HG03066 (cell line): ENCODE data around the gene WDR3.

ENCODE experiments used
- ATAC-seq: cut with Tn5 transposase; IDR thresholded peaks from one replicate; pipeline ENCODE4 v1.9.1; 2021; ENCODE audit warnings: low read depth; ENCODE audit not compliant: unreplicated experiment

Gene WDR3

GRCh38 chr1:117942293-117942692 is 12.8 kb downstream of the WDR3 start:
- no peak for ATAC-seq

GRCh38 chr1:117952386-117952785 is 22.8 kb downstream of the WDR3 start:
- ATAC-seq, result no peak

GRCh38 chr1:117959364-117959763 is 29.8 kb downstream of the WDR3 start:
- no peak for ATAC-seq

- no peak for ATAC-seq
These were observed 34.9 kb downstream of the WDR3 start for GRCh38 chr1:117964290-117965038.

- ATAC-seq, result no peak
These were observed 37.9 kb downstream of the WDR3 start for GRCh38 chr1:117967477-117967876.

GRCh38 chr1:117967881-117968280 is 38.3 kb downstream of the WDR3 start:
- no peak for ATAC-seq

- ATAC-seq, result no peak
These were observed 40.7 kb downstream of the WDR3 start for GRCh38 chr1:117970252-117970651.

GRCh38 chr1:117971777-117972176 is 42.2 kb downstream of the WDR3 start:
- no peak for ATAC-seq

GRCh38 chr1:117976381-117976780 is 46.8 kb downstream of the WDR3 start:
- no peak for ATAC-seq

GRCh38 chr1:117981455-117982192 is 52.1 kb downstream of the WDR3 start:
- ATAC-seq, result no peak

GRCh38 chr1:117985239-117985638 is 55.7 kb downstream of the WDR3 start:
- ATAC-seq, result no peak

- ATAC-seq, result no peak
These were observed 56.4 kb downstream of the WDR3 start for GRCh38 chr1:117985973-117986372.

GRCh38 chr1:118004312-118004711 is 74.8 kb downstream of the WDR3 start:
- no peak for ATAC-seq

GRCh38 chr1:118007391-118007790 is 77.9 kb downstream of the WDR3 start:
- no peak for ATAC-seq

GRCh38 chr1:118008011-118008410 is 78.5 kb downstream of the WDR3 start:
- ATAC-seq, result no peak

- no peak for ATAC-seq
These were observed 83.1 kb downstream of the WDR3 start for GRCh38 chr1:118012515-118013124.

GRCh38 chr1:118013336-118013735 is 83.8 kb downstream of the WDR3 start:
- ATAC-seq, result no peak

GRCh38 chr1:118013938-118014337 is 84.4 kb downstream of the WDR3 start:
- ATAC-seq, result no peak
